GM19238 (cell line): ENCODE measurements around the gene HIBADH.
A peak's percentile ranks its signal among the peaks of the same experiment; 100 is the strongest.

Experiments
- DNase-seq: peaks from one replicate; pipeline ENCODE4 v3.0.0; 2011; ENCODE audit warnings: low spot score; ENCODE audit not compliant: insufficient read length

The HIBADH gene

GRCh38 chr7:27662490-27663205, at the start of gene HIBADH:
TSS of gene HIBADH (minus strand) at chr7:27662883. CDS start at chr7:27662788, 95 bp downstream.
- peak; percentile 95 for DNase-seq

GRCh38 chr7:27712217-27712616, 49.5 kb upstream of the HIBADH start:
- DNase-seq = no peak

GRCh38 chr7:27709137-27710075, 46.7 kb upstream of the HIBADH start:
- DNase-seq = no peak

GRCh38 chr7:27708485-27708884, 45.8 kb upstream of the HIBADH start:
- DNase-seq = no peak

- DNase-seq = no peak
Measured at GRCh38 chr7:27705200-27705594, 42.5 kb upstream of the HIBADH start.

GRCh38 chr7:27704422-27705199, 41.9 kb upstream of the HIBADH start:
- no peak for DNase-seq

DNA sequence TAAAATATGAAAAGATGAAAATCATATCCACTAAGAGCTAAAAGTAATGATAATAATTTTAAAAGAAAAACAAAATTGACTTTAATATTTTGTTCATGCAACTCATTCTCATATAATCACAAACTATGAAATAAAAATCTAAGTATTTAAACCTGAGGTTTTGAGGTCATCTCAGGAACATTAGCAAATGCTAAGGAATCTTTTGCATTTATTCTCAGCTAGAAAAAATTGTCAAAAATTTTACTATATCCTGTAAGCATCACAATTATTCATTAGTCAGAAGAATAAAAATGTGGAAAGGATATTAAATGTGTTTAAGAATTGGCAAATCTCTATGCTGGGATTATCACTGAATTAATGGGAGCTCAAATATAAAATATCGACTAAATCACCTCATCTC, 40.5 kb upstream of the HIBADH start:
- DNase-seq = no peak

DNA sequence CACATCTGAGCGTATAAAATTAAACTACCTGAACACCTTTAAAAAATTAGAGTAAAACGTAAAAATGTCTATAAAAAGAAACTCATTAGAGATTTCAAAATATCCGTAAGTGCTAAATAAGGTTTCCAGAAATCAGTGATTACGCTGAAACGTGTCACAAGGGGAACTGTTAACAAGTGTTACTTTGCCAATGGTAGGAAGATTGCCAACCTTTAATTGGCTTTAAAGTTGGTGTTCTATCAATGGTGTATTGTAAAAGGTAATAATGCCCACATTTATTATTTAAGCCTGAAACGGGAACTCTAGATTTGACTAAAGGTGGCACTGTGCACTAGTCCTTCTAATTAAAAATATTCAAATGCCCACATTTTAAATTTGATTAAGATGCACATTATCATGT, 37.8 kb upstream of the HIBADH start:
- DNase-seq = no peak

GRCh38 chr7:27699751-27700150, 37.1 kb upstream of the HIBADH start:
- DNase-seq = no peak

- DNase-seq = peak; percentile 4
Measured at GRCh38 chr7:27697861-27698430, 35.3 kb upstream of the HIBADH start.

- no peak for DNase-seq
Measured at GRCh38 chr7:27695096-27695495, 32.4 kb upstream of the HIBADH start.

DNA sequence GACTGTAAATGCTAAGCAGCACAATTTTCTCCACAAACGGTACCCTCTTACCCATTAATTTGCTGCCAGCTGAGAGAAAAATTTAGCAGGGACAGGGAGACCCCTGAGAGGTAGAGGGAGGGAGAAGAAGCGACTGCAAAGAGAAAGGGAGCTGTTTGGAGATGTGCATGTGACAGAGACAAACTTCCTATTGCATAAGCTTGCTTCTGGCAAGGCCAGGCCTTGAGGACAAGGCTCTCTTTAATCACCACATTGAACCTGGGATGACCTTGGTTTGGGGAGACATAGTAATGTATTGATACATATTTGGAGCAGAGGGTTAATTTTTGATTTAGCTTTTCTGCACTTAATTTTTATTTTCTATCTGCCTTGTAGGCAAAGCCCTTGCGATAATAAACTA, 31.1 kb upstream of the HIBADH start:
- DNase-seq = no peak

GRCh38 chr7:27690649-27691048, 28.0 kb upstream of the HIBADH start:
- DNase-seq = no peak

- DNase-seq = peak; percentile 4
Measured at GRCh38 chr7:27689591-27690164, 27.0 kb upstream of the HIBADH start.

- DNase-seq = no peak
Measured at GRCh38 chr7:27689150-27689549, 26.5 kb upstream of the HIBADH start.

- DNase-seq = no peak
Measured at GRCh38 chr7:27688646-27689045, 26.0 kb upstream of the HIBADH start.

- no peak for DNase-seq
Measured at GRCh38 chr7:27688056-27688455, 25.4 kb upstream of the HIBADH start.

DNA sequence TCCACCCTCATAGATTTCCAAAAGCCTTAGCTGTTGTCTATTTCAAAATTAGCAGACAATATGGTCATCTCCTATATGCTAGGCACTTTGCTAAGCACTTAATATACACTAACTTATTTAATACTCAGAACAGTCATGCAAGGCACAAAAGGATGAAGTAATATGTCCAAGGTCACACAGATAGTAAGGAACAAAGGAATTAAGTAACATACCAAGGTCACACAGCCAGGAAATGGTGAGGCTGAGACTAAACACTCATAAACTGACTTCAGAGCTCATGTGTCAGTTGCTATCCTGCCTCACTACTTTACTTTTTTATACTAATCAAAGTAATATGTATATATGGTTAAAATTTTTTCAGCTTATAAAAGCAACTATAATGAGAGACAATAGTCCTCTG, 23.6 kb upstream of the HIBADH start:
- no peak for DNase-seq

DNA sequence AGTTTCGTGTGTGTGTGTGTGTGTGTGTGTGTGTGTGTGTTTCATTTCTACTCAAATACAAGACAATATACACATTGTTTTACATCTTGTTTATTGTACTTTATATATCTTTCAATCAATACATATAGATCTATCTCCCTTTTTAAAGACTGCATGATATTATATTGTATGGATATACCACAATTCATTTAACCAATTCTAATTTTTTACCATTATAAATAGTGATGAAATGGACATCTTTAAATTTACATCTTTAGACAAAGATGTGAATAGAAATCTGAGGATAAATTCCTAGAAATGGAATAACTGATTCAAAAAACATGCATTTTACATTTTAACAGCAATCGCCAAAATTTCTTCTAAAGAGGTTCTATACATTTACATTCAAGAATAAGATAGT, 23.2 kb upstream of the HIBADH start:
- DNase-seq = no peak

GRCh38 chr7:27685209-27685608, 22.5 kb upstream of the HIBADH start:
- DNase-seq = no peak

GRCh38 chr7:27684491-27684890, 21.8 kb upstream of the HIBADH start:
- DNase-seq = no peak
